Ramos (cell line): ENCODE data around the gene PSMD3.
"Not testable (repeated sequence)": the region's sequence is repeated elsewhere in the genome, so short reads cannot be mapped to it uniquely, and the experiment has no call there.

Experiments used
- in situ Hi-C: fragments of 300-500 bp; cut with MboI; formaldehyde crosslinking; loops from one replicate; pipeline ENCODE4 v1.14.3; 2022; ENCODE audit warnings: low sequenced_read_pairs; ENCODE audit not compliant: unreplicated experiment

PSMD3 gene

DNA sequence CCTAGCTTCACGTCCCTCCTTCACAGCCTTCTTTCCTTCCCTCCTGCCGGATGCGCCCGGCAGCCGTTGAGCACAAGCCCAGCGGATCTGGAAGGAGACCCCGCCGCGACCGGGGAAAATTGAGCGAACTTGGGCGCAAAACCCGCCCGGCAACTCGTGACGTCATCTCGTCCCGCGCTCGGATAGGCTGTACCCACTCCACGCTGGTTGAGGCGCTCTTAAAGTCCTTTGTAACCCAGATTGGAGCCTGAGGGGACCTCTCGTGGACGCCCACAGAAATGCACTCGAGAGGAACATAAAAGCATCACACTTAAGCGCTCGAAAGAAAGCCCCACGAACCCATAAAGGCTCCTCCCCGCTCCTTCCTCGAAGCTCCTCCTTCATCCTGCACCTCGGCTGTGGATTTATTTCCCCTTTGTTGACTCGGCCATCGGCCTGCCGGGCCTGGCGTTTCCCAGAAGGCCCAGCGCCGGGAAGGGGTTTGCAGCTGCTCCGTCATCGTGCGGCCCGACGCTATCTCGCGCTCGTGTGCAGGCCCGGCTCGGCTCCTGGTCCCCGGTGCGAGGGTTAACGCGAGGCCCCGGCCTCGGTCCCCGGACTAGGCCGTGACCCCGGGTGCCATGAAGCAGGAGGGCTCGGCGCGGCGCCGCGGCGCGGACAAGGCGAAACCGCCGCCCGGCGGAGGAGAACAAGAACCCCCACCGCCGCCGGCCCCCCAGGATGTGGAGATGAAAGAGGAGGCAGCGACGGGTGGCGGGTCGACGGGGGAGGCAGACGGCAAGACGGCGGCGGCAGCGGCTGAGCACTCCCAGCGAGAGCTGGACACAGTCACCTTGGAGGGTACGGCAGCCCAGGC, at the start of gene PSMD3:
Gene PSMD3 (plus strand): TSS at position 457 of the 856 bp plus-strand sequence. CDS start 164 bp downstream, at position 621.
- in situ Hi-C loops: no loop called here

DNA sequence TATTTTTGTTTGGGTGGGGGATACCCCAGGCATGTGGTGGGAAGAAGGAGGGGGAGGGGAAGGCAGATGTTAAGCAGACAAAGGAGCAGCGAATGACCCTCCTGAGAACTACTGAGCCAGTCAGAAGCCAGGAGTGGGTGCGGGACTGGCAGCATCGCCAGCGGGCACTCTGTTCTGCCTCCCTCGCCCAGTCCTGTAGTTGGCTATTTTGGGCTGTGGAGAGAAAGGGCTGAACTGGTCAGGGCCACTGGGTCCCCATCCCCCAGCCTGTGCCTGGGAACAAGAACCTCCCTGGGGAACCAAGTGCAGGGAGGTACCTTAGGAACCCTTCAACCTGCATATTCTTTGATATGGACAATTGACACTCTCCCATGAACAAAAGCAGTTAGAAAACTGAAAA, 46.7 kb upstream of the PSMD3 start:
- in situ Hi-C loops: no loop called here

DNA sequence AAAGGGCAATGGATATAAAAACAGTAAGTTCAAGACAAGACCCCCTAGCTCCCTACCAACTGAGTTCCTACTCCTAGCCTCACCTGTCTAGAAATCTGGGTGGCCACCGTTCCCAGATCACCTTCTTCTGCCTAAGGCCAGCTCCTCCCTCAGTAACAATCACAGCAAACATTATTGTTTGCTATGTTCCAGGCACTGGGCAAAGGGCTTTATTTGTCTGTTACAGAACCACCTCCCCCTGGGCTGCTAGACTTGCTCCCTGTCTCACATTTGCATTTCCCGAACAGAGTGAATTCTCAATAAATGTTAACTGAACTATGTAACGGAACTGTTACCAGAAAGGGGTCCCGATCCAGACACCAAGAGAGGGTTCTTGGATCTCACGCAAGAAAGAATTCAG, 46.3 kb upstream of the PSMD3 start:
- in situ Hi-C loops: no loop called here

DNA sequence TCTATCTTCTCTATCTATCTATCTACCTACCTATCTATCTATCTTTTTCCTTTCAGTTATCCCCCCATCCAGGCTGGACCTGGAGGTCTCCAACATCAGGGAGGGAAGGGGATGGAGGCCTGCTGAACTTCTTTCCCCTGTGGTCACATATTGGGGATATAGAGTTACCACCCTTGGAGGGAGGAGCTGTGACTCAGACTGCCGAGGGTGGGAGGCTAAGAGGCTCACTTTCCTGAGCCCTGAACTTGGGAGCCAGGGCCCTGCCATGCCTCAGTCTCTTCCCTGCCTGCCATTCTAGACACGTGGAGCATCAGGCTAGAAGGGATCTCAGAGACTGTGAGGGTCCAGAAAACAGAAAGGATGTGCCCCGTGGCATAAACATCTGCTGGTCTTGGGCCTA, 44.7 kb upstream of the PSMD3 start:
- in situ Hi-C loops: no loop called here

DNA sequence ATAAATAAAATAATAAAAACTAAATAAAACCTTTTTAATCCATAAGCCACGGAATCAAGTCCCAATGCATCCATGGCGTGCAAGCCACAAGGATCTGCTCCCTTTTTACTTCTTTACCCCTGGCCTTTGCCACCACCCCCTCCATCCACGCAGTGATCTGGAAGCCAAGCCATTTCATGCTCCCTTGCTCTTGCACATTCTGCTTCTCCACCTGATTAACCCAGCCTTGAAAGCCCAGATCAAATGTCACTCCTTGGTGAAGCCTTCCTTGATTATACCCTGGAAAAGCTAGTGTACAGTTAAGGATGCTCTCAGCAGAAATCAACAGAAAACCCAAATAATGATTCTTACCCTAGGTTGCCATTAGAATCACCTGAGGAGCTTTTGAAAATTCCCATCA, 43.2 kb upstream of the PSMD3 start:
- in situ Hi-C loops: no loop called here

DNA sequence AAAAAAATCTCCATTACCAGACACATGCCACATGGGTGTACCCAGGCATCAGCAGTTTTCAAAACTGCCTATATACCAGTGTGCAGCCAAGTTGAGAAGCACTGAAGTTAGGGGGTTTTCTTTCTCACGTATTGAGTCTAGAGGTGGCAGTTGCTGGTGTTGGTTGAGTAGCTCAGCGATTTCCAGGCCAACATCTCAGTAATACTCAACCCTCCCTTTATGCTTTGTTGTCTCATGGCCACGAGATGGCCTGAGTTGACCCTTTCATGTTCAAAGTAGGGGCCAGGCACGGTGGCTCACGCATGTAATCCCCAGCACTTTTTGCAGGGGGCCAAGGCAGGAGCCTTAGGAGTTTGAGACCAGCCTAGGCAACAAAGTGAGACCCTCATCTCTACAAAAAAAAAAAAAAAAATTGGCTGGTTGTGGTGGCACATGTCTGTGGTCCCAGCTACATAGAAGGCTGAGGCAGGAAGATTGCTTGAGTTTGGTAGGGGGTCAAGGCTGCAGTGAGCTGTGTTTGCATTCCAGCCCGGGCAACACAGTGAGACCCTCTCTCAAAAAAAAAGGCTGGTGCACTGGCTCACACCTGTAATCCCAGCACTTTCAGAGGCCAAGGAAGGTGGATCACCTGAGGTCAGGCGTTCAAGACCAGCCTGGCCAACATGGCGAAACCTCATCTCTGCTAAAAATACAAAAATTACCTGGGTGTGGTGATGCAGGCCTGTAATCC, 42.3 kb upstream of the PSMD3 start:
- in situ Hi-C loops: no loop called here

DNA sequence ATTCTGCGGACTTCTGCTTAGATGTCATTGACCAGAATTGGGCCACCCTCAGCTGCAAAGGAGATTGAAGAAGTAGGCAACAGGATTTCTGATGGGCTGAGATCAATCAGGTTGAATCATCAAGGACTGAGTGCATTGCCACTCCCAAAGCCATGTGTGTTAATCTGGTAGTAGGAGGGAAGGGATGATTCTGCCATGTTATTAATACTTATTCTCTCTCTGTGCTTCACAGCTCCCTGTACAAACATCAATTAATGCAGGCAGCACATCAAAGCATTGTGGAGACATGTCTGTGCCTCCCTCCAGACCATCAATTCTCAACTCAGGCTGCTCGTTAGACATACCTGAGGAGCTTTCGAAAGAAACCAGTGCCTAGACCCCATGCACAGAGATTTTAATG, 41.5 kb upstream of the PSMD3 start:
- in situ Hi-C loops: no loop called here

DNA sequence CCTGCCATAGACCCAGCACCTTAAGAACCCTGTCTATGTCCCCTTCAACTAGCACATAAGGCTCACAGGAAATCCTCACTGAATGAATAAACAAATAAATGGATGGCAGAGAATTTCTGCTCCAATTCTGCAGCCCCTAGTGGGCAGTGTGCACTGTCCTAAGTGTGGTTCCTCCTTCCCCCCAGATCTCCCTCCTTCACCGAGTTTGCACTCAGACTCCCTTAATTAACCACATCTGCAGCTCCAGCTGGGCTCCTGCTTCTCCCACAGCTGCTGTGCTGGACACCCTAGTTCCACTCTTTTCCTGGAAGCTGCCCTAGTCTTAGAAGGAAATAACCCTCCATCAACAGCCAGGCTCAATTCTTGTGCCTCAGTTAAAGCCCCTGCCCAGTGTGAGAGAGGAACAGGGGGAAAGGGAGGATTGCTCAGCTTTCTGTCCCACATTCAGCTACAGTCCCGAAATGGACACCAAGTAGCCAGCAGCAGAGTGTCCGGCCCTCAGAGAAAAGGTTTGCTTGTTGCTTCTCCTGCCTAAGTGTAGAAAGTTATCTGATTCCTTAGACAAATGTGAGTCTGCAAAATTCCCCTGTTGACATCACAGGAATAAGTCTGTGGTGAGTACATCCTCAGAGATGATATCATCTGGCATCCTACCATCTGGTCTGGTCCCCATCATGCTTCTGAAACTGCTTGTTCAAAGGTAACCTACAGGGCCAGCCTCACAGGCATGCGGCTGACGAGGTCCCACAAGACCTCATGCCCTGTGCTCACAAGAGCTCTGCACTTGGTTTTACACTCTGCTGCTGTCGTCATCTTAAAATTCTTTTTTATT, 40.8 kb upstream of the PSMD3 start:
- in situ Hi-C loops: no loop called here

DNA sequence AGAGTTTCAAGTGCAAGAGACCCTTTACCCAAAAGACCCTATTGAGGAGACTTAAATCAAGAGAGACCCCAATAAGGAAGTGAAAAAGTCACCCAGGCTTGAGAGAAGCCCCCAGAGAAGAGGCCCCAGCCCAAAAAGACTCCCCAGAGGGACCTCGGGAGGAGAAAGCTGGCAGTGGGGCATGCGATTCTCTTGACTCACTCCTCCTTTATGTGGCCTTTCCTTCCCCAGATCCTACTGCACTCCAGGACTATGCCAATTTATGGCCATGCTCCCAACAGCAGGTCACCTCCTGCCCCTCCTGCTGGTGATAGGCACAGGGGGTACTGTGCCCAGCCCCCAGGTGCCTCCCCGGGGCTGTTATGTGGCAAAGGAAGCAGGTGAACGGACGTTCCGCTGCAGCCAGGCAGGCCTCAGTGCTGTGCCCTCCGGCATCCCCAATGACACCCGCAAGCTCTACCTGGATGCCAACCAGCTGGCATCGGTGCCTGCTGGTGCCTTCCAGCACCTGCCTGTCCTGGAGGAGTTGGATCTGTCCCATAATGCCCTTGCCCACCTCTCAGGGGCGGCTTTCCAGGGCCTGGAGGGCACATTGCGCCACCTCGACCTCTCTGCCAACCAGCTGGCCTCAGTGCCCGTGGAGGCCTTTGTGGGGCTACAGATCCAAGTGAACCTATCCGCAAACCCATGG, 36.8 kb upstream of the PSMD3 start:
- in situ Hi-C loops: no loop called here

DNA sequence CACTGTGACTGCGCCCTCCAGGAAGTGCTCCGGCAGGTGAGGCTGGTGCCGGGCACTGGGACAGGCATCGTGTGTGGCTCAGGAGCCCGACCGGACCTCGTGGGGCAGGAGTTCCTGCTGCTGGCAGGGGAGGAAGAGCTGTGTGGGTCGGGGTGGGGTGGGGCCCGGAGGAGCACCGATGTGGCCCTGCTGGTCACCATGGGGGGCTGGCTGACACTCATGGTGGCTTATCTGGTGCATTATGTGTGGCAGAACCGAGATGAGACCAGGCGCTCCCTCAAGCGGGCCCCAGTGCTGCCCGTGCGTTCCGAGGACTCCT, 36.3 kb upstream of the PSMD3 start:
- in situ Hi-C loops: no loop called here

DNA sequence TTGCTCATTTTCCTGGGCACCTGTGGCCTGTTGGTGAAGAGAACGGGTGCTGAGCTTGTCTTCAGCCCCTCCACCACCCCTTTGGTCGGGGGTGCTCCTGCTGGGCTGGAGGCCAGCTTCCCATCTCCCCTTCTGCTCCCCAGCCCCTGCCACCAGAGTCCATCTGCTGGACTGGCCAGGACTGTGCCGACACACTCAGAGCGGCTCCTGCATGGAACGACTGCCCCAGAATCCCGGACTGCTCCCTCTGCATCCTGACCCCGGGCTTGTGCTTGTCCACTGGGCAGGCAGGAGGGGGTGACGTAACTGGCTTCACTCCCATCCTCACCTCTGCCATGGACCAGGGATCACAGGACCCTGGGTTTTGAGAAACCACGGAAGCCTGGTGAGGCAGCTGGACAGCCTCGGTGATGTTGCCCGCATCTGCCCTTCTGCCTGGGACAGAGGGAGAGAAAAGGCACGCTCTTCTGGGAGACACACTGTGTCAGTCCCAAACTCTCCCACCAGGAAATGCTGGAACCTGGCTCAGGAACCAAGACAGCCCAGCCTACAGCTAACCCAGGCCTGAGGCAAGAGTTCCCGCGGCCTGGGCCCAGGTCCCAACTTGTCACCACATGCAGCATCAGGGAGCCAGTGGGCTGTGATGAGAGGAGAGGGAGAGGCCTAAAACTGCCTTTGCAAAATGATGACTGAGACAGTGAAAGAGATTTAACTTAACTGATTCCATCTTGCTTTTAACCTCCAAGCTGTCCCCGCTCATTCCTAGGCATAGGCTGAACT, 33.9 kb upstream of the PSMD3 start:
- in situ Hi-C loops: no loop called here

DNA sequence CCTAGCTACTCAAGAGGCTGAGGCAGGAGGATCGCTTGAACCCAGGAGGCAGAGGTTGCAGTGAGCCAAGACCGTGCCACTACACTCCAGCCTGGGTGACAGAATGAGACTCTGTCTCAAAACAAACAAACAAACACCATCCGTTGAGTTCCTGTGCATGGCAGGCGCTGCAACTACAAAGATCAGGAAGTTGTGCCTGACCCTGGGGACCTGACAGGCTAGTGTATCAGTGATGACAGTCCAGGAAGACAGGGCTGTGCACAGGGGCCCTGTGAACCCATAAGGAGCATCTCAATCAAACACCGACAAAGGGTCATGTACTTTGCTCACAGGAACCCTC, 32.1 kb upstream of the PSMD3 start:
- in situ Hi-C loops: not testable (repeated sequence)

DNA sequence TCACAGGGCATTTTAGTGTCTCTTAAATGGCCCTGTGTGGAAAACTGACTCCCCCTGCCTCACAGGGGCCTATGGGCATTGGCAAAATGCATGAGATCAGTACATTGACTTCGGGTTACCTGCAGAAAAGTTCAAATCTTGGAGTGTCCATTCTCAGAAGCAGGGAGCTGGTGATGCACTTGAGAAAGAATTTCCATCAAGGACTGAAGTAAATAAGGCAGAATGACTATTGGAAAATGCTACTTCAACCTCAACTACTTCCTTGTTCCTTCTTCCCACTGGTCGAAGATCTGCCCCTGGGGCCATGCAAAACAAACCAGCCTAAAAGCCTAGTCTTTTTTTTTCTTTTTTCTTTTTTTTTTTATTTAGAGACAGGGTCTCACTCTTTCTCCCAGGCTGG, 31.6 kb upstream of the PSMD3 start:
- in situ Hi-C loops: no loop called here

DNA sequence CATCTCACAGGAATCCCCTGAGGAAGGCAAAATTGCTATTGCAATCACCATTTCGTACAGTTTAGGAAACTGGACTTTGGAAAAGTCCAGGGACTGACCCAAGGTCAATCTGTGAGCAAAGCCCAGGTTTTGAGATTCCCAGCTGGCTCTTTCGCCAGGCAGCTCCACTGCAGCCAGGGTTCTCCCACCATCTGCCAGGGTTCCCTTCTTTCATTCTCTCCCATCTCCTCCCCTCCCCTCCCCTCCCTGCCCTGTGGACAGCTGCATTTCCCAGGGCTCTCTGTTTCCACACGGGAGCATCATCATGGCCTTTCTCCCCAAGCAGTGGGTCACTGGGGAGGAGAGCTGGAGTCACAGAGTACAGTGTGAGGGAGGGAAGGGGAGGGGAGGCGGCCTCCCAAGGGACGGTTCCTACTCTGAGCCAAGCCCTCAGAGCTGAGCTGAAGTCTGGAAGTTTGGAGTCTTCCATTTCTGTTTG, 29.7 kb upstream of the PSMD3 start:
- in situ Hi-C loops: no loop called here

DNA sequence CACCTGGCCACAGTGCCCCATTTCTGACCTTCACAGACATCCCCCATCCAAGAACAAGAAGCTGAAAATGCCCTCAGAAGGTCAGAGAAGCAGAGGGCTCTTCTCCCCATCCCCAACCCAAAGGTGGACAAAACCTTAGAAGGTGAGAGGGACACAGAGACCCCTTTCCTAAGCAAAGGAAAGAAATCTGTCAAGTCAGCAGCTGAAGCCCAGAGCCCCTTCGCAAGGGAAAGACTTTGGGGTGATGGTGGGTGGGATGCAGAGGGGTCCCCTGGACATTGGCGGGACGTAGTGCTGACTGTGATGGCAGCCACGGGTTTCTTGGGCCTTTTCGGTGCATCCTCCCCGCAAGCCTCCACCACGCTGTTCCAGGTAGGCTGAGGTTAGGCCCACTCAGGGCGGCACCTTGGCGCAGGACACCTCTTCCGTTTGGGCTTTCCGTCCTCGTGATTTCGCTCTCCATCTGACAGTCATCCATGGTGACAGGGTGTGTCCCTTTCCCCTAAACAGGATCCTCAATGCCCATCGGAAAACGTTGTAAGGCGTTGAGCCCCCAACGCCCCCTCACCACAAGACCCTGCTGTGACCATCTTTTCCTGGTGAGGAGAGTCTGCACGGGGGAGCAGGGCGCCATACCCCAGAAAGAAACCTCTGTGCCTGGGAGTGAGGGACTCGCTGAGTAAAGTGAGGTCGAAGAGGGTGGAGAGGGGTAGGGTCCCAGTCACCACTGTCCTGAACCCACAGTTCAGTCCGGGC, 28.5 kb upstream of the PSMD3 start:
- in situ Hi-C loops: no loop called here

DNA sequence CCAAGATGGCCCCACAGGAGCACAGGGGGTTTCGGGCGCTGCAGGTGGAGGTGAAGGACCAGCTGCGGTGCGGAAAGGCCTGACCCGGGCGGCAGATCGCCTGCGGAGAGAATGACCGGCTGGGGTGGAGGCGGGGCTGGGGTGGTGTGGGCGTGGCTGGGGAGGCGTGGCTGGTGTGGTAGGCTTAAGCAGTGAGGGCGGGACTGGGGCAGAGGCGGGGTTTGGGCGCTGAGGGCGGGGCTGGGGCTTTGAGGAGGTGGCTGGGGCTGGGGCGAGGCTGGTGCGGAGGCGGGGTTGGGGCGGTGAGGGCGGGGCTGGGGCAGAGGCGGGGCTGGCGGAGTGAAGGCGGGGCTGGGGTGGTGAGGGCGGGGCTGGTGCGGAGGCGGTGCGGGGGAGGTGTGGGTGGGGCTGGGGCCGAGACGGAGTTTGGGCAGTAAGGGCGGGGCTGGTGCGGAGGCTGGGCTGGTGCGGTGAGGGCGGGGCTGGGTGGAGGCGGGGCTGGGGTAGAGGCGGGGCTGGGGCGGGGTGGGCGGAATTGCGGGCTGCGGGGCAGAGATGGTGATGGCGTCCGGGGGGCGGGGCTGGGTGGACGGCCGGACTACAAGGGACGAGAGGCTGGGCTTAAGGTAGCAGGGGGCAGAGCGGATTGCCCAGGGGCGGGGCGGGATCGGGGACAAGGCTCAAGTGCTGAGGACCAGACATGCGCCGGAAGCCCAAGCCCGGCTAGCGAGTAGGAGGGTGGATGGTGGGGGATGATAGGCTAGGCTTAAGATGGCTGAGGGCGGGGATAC, 27.7 kb upstream of the PSMD3 start:
- in situ Hi-C loops: no loop called here

DNA sequence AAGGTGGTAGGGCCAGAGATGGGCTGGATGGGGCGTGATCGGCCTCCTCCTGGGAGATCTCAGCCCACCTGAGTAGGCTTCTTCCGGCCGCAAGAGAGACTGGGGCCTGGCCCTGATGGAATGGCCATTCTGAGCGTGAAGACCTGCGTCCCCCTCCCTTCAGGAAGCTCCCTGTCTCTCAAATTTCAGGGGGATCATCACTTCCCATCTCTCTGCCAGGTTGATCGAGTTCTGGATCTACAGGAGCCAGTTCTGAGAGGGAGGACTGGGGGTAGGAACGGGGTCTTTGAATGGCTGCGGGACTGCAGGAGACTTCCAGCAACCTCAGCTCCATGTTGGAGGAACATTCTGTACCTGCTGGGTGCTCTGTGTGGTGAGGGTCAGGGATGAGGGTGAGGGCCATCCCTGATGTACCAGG, 27.1 kb upstream of the PSMD3 start:
- in situ Hi-C loops: no loop called here

DNA sequence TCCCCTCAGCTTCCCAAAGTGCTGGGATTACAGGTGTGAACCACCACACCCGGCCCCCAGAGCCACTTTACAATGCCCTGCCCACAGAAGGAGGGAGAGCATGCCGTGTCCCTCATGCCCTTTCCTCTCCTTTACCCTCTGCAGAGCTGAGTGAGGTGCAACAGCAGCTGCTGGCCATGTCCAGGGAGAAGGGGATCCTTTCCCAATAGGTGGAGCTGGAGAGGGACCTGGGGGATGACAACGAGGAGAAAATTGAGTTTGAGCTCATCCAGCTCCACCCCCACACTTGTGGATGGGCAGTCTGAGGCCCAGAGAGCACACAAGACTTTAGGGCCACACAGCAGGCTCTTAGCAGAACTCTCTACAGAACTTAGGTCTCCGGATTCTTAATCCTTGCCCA, 25.7 kb upstream of the PSMD3 start:
- in situ Hi-C loops: no loop called here
